RKO (cell line): ENCODE data around the gene ACSM6.

Source experiments
- DNase-seq: peaks from one replicate; pipeline ENCODE4 v3.0.0-alpha.2; 2016; ENCODE audit warnings: low spot score

Gene ACSM6

GRCh38 chr10:95245425-95246055 is 51.5 kb downstream of the ACSM6 start:
- DNase-seq, result no peak

- peak; percentile 52 for DNase-seq
Observed at GRCh38 chr10:95246582-95247051, 52.6 kb downstream of the ACSM6 start.

- DNase-seq, result no peak
Observed at GRCh38 chr10:95247200-95247880, 53.3 kb downstream of the ACSM6 start.

GRCh38 chr10:95247881-95248583 is 54.0 kb downstream of the ACSM6 start:
- no peak for DNase-seq

- no peak for DNase-seq
Observed at GRCh38 chr10:95248989-95249388, 55.0 kb downstream of the ACSM6 start.

GRCh38 chr10:95249467-95249866 is 55.4 kb downstream of the ACSM6 start:
- no peak for DNase-seq

GRCh38 chr10:95250856-95251255 is 56.8 kb downstream of the ACSM6 start:
- DNase-seq, result no peak

- no peak for DNase-seq
Observed at GRCh38 chr10:95253007-95253406, 59.0 kb downstream of the ACSM6 start.

GRCh38 chr10:95253686-95254085 is 59.6 kb downstream of the ACSM6 start:
- DNase-seq, result no peak

GRCh38 chr10:95254629-95255028 is 60.6 kb downstream of the ACSM6 start:
- no peak for DNase-seq

- DNase-seq, result no peak
Observed at GRCh38 chr10:95256268-95256667, 62.2 kb downstream of the ACSM6 start.

- DNase-seq, result no peak
Observed at GRCh38 chr10:95257849-95258248, 63.8 kb downstream of the ACSM6 start.

- DNase-seq, result peak; percentile 28
Observed at GRCh38 chr10:95260397-95260881, 66.4 kb downstream of the ACSM6 start.

- DNase-seq, result peak; percentile 54
Observed at GRCh38 chr10:95260909-95261552, 67.0 kb downstream of the ACSM6 start.

GRCh38 chr10:95261926-95262325 is 67.9 kb downstream of the ACSM6 start:
- no peak for DNase-seq

GRCh38 chr10:95262763-95263518 is 68.9 kb downstream of the ACSM6 start:
- no peak for DNase-seq

- DNase-seq, result no peak
Observed at GRCh38 chr10:95263864-95264226, 69.8 kb downstream of the ACSM6 start.

- no peak for DNase-seq
Observed at GRCh38 chr10:95264227-95265051, 70.4 kb downstream of the ACSM6 start.

- no peak for DNase-seq
Observed at GRCh38 chr10:95265572-95265971, 71.5 kb downstream of the ACSM6 start.

- DNase-seq, result peak; percentile 62
Observed at GRCh38 chr10:95266674-95267095, 72.6 kb downstream of the ACSM6 start.

GRCh38 chr10:95267251-95267650 is 73.2 kb downstream of the ACSM6 start:
- no peak for DNase-seq
